OCI-LY7 (cell line): ENCODE data around the gene MYRIP. TPM values are rescaled to one million over a fixed set of nuclear protein-coding genes. Genes with fewer than 3 reads are reported as not detected.

Source experiments
- BruUV-seq: library from RNA; stranded (reverse); fragments of 400-500 nt; replicated peaks from 2 replicates; lab custom pipeline; 2021; lab: Mats Ljungman, UMichigan
- CTCF ChIA-PET: fragments of 300-600 bp; sonication (Branson Sonifier 250); formaldehyde crosslinking; loops from one replicate; lab custom pipeline; 2022; ENCODE audit warnings: antibody characterized with exemption; ENCODE audit not compliant: unreplicated experiment; lab: Charles Lee
- POLR2A ChIA-PET: fragments of 300-600 bp; sonication (Branson Sonifier 250); formaldehyde crosslinking; loops from one replicate; lab custom pipeline; 2022; ENCODE audit warnings: antibody characterized with exemption; lab: Charles Lee
- DNase-seq: peaks from one replicate; pipeline ENCODE4 v3.0.0-alpha.2; 2015; ENCODE audit warnings: low spot score
- H2AFZ ChIP-seq: fragments of 200-600 bp; sonication (generic), shearing (Covaris generic); 2 replicates; pipeline ENCODE4 v1.6.1; 2014; ENCODE audit warnings: mild to moderate bottlenecking, antibody characterized with exemption, low read length, moderate library complexity
- H3K27ac ChIP-seq: fragments of 200-600 bp; sonication (generic); 2 replicates; pipeline ENCODE4 v1.5.1; 2014; ENCODE audit warnings: mixed run types, low read depth, mild to moderate bottlenecking, moderate library complexity, low read length, inconsistent platforms; ENCODE audit not compliant: poor library complexity, severe bottlenecking
- H3K36me3 ChIP-seq: fragments of 200-600 bp; sonication (generic); 2 replicates; pipeline ENCODE4 v1.6.1; 2014; ENCODE audit warnings: mild to moderate bottlenecking, antibody characterized with exemption, low read length, moderate library complexity, mixed read lengths; ENCODE audit not compliant: insufficient read depth
- H3K4me1 ChIP-seq: fragments of 200-600 bp; sonication (generic); 2 replicates; pipeline ENCODE4 v1.5.1; 2014; ENCODE audit warnings: mild to moderate bottlenecking, low read length; ENCODE audit not compliant: insufficient read depth, poor library complexity, severe bottlenecking
- H3K4me2 ChIP-seq: fragments of 200-600 bp; sonication (generic); 2 replicates; pipeline ENCODE4 v1.6.1; 2014; ENCODE audit warnings: mild to moderate bottlenecking, low read length
- H3K4me3 ChIP-seq: fragments of 200-600 bp; sonication (generic); 2 replicates; pipeline ENCODE4 v1.5.1; 2014; ENCODE audit warnings: mild to moderate bottlenecking, low read depth, low read length; ENCODE audit not compliant: poor library complexity, severe bottlenecking
- H3K79me2 ChIP-seq: fragments of 200-600 bp; sonication (generic); 2 replicates; pipeline ENCODE4 v1.6.1; 2016; ENCODE audit warnings: low read depth, mild to moderate bottlenecking, low read length, moderate library complexity, mixed read lengths; ENCODE audit not compliant: insufficient read depth
- H3K9me2 ChIP-seq: fragments of 200-600 bp; sonication (generic); 2 replicates; pipeline ENCODE4 v1.6.1; 2016; ENCODE audit warnings: mild to moderate bottlenecking, low read length, mixed read lengths; ENCODE audit not compliant: insufficient read depth
- H3K9me3 ChIP-seq: fragments of 200-600 bp; sonication (generic); 2 replicates; pipeline ENCODE4 v1.6.1; 2014; ENCODE audit warnings: mild to moderate bottlenecking, mixed run types, low read length, mixed read lengths
- H4K20me1 ChIP-seq: fragments of 200-600 bp; sonication (generic); 2 replicates; pipeline ENCODE4 v1.6.1; 2014; ENCODE audit warnings: mild to moderate bottlenecking, antibody characterized with exemption, low read length, moderate library complexity, mixed read lengths; ENCODE audit not compliant: insufficient read depth
- CTCF ChIP-seq: fragments of 200-600 bp; sonication (generic); conservative IDR thresholded peaks from 2 replicates; pipeline ENCODE4 v1.5.1; 2014; ENCODE audit warnings: mild to moderate bottlenecking, antibody characterized with exemption, low read length, moderate library complexity, mixed read lengths
- EZH2phosphoT487 ChIP-seq: fragments of 200-600 bp; sonication (generic); IDR thresholded peaks from 2 replicates; pipeline ENCODE4 v1.6.1; 2018; ENCODE audit warnings: low read depth, borderline replicate concordance, mild to moderate bottlenecking, mixed run types, antibody characterized with exemption, low read length, moderate library complexity, mixed read lengths
- intact Hi-C: fragments of 100-400 bp; cut with micrococcal nuclease; formaldehyde crosslinking; loops from one replicate; pipeline ENCODE4 v1.10.0; 2022; ENCODE audit not compliant: unreplicated experiment
- total RNA-seq, 2 experiments: library from RNA; depleted of rRNA in 1 of 2; stranded (reverse); fragments of >200 nt in 1 of 2; shearing (Covaris generic) in 1 of 2; gene quantifications; 2 replicates each; pipeline ENCODE4 v1.2.3, GENCODE V29; 2014 to 2022

Gene MYRIP
- total RNA-seq, 2 experiments from 2014 or later = not detected

GRCh38 chr3:40258555-40258954 is 449.1 kb downstream of the MYRIP start:
- Histone ChIP-seq H4K20me1 (no peaks in the 10 kb centered on the region), H3K9me3 (no peaks in the 10 kb centered on the region), H3K27ac (no peak overlapping the region), H2AFZ (no peak overlapping the region), H3K36me3 (no peaks in the 10 kb centered on the region), H3K79me2 (no peaks in the 10 kb centered on the region), H3K4me1 (no peaks in the 10 kb centered on the region), H3K9me2 (no peaks in the 10 kb centered on the region), H3K4me3 (no peak overlapping the region), H3K4me2 (no peak overlapping the region)
- intact Hi-C loops = no loop called here
- POLR2A ChIA-PET = interaction anchor here (1.4 kb wide), 1 partner anchor 14 kb away, joined by 3 read pairs; no protein-coding TSS in a partner anchor
- DNase-seq = no peak
- BruUV-seq = no TSS peak
- no peak for TF ChIP-seq CTCF
- CTCF ChIA-PET = no interaction called here

GRCh38 chr3:40262331-40262730 is 452.9 kb downstream of the MYRIP start:
- no peak for DNase-seq
- Histone ChIP-seq H3K4me1 (no peaks in the 10 kb centered on the region), H4K20me1 (no peaks in the 10 kb centered on the region), H3K9me3 (no peaks in the 10 kb centered on the region), H3K27ac (no peak overlapping the region), H3K79me2 (no peaks in the 10 kb centered on the region), H3K4me3 (no peak overlapping the region), H3K9me2 (no peaks in the 10 kb centered on the region), H3K4me2 (no peak overlapping the region), H3K36me3 (no peaks in the 10 kb centered on the region), H2AFZ (no peak overlapping the region)
- CTCF ChIA-PET = no interaction called here
- BruUV-seq = no TSS peak
- intact Hi-C loops = no loop called here
- TF ChIP-seq EZH2phosphoT487 (no peak), CTCF (no peak)
- POLR2A ChIA-PET = interaction anchor here (0.6 to 1.3 kb wide), 3 partner anchors 9 to 60 kb away, joined by 3 to 5 read pairs (median 3); no protein-coding TSS in a partner anchor

- POLR2A ChIA-PET = no interaction called here
- no peak for DNase-seq
These were observed 455.0 kb downstream of the MYRIP start for GRCh38 chr3:40264451-40264850.

More at GRCh38 chr3:40264451-40264850, 455.0 kb downstream of the MYRIP start:
- Histone ChIP-seq H3K27ac (no peak overlapping the region), H3K4me1 (no peaks in the 10 kb centered on the region), H4K20me1 (no peaks in the 10 kb centered on the region), H3K9me2 (no peaks in the 10 kb centered on the region), H3K9me3 (no peaks in the 10 kb centered on the region), H2AFZ (no peak overlapping the region), H3K4me2 (no peak overlapping the region), H3K4me3 (no peak overlapping the region), H3K36me3 (no peaks in the 10 kb centered on the region), H3K79me2 (no peaks in the 10 kb centered on the region)
- CTCF ChIA-PET = no interaction called here
- BruUV-seq = no TSS peak
- intact Hi-C loops = no loop called here
- TF ChIP-seq EZH2phosphoT487 (no peak), CTCF (no peak)
